22Rv1 (cell line): ENCODE measurements around the gene C16orf96.

Source experiments
- H3K27ac ChIP-seq: fragments of 450-650 bp; 2 replicates; pipeline ENCODE4 v1.5.1; 2017
- CTCF ChIP-seq: fragments of 450-650 bp; IDR thresholded peaks from 2 replicates; pipeline ENCODE4 v1.5.1; 2017; ENCODE audit warnings: mild to moderate bottlenecking
- ZFX ChIP-seq: fragments of 450-650 bp; IDR thresholded peaks from 2 replicates; pipeline ENCODE4 v1.6.1; 2017; ENCODE audit warnings: antibody characterized with exemption, borderline replicate concordance

C16orf96 gene

GRCh38 chr16:4556112-4556511, at the start of gene C16orf96:
C16orf96 (plus strand) TSS chr16:4556340; CDS start chr16:4556490, 150 bp downstream.
- TF ChIP-seq ZFX (no peak), CTCF (no peak)
- H3K27ac ChIP-seq = no peak within 1 kb of the TSS

GRCh38 chr16:4506450-4506849, 49.7 kb upstream of the C16orf96 start:
- TF ChIP-seq ZFX = no peak
- TF ChIP-seq CTCF = peak; percentile 84
- H3K27ac ChIP-seq = no peak overlapping the region

DNA sequence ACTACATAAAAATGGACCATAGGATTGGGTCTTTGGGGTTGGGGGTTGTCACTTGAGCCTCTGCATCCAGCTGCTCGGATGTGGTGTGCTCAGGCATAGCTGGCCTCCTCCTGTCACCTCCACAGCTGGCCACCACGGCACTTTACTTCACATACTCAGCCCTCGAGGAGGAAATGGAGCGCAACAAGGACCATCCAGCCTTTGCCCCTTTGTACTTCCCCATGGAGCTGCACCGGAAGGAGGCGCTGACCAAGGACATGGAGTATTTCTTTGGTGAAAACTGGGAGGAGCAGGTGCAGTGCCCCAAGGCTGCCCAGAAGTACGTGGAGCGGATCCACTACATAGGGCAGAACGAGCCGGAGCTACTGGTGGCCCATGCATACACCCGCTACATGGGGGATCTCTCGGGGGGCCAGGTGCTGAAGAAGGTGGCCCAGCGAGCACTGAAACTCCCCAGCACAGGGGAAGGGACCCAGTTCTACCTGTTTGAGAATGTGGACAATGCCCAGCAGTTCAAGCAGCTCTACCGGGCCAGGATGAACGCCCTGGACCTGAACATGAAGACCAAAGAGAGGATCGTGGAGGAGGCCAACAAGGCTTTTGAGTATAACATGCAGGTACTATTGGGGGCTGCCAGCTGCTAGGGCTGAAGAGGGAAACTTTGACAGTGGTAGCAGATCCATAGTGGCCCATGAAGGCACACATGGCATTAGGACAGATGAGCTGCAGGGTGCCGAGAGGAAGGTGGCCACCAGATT, 48.4 kb upstream of the C16orf96 start:
- TF ChIP-seq CTCF (no peak), ZFX (no peak)
- no peak overlapping the region for H3K27ac ChIP-seq

DNA sequence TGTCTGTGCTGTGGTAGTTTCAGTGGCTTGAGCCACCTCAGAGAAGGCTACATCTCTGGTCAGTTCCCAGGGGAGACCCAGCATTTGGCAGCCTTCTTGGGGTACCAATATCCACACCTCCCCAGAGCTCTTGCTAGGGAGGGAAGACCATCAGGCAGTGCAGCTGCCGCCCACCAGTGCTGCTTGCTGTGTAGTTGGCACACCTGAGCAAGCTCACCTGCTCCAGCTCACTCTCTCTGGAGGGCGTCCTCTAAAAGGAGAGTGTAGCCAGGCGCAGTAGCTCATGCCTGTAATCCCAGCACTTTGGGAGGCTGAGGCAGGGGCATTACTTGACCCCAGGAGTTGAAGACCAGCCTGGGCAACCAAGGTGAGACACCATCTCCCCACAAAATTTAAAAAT, 47.3 kb upstream of the C16orf96 start:
- no peak for TF ChIP-seq ZFX
- TF ChIP-seq CTCF = no peak
- no peak overlapping the region for H3K27ac ChIP-seq

GRCh38 chr16:4509420-4509819, 46.7 kb upstream of the C16orf96 start:
- H3K27ac ChIP-seq = no peak overlapping the region

GRCh38 chr16:4510131-4510530, 46.0 kb upstream of the C16orf96 start:
- no peak for TF ChIP-seq CTCF
- no peak for TF ChIP-seq ZFX
- H3K27ac ChIP-seq = no peak overlapping the region

More at GRCh38 chr16:4509420-4509819, 46.7 kb upstream of the C16orf96 start:
- no peak for TF ChIP-seq CTCF

- no peak overlapping the region for H3K27ac ChIP-seq
- no peak for TF ChIP-seq CTCF
- no peak for TF ChIP-seq ZFX
Measured at GRCh38 chr16:4510747-4511426, 45.3 kb upstream of the C16orf96 start.
